H1 (cell line): ENCODE results near the gene NEURL1B. TPM values are rescaled to one million over a fixed set of nuclear protein-coding genes. Genes with fewer than 3 reads are reported as not detected.

ENCODE experiments used
- CBX8 ChIP-seq: fragments of 300-800, 300-1000 bp; sonication (generic); IDR thresholded peaks from 2 replicates; pipeline ENCODE4 v1.7.1; 2016; ENCODE audit warnings: low read depth, low read length, borderline replicate concordance
- EZH2 ChIP-seq: fragments of 200-600 bp; sonication (generic); IDR thresholded peaks from 2 replicates; pipeline ENCODE4 v1.7.1; 2012; ENCODE audit warnings: low read depth, mild to moderate bottlenecking, moderate library complexity, low read length, inconsistent platforms; ENCODE audit not compliant: severe bottlenecking
- KDM1A ChIP-seq: fragments of 200-600, 300-600 bp; sonication (generic); IDR thresholded peaks from 2 replicates; pipeline ENCODE4 v1.7.1; 2016; ENCODE audit warnings: mild to moderate bottlenecking, low read length, borderline replicate concordance
- KDM4A ChIP-seq: IDR thresholded peaks from one replicate; pipeline ENCODE4 v1.7.1; 2012; ENCODE audit warnings: low read depth, mild to moderate bottlenecking, moderate library complexity, low read length, inconsistent platforms; ENCODE audit not compliant: severe bottlenecking
- PHF8 ChIP-seq: fragments of 200-600 bp; sonication (generic); conservative IDR thresholded peaks from 2 replicates; pipeline ENCODE4 v1.7.1; 2012; ENCODE audit warnings: low read depth, mild to moderate bottlenecking, inconsistent platforms, low read length, moderate library complexity
- RAD21 ChIP-seq, 2 experiments: IDR thresholded peaks in 1 of 2; conservative IDR thresholded peaks in 1 of 2; 2 replicates each; pipeline ENCODE4 v1.6.1; 2011; ENCODE audit warnings: low read depth in 2 of 2, low read length in 2 of 2, improper control_type of control experiment in 1 of 2, inconsistent platforms in 1 of 2, mild to moderate bottlenecking in 1 of 2, moderate library complexity in 1 of 2
- RFX5 ChIP-seq: IDR thresholded peaks from 2 replicates; pipeline ENCODE4 v1.6.1; 2011; ENCODE audit warnings: low read depth, low read length, improper control_type of control experiment, borderline replicate concordance
- SP2 ChIP-seq: IDR thresholded peaks from 2 replicates; pipeline ENCODE4 v1.6.1; 2012; ENCODE audit warnings: mild to moderate bottlenecking, low read length, inconsistent platforms
- polyA plus RNA-seq, 7 experiments: library from polyadenylated mRNA; depleted of rRNA in 3 of 7; stranded (reverse) in 5 of 7; unstranded in 2 of 7; fragments of >200 nt in 5 of 7; fragments of 200-250 nt in 2 of 7; gene quantifications; 1 replicate in 5 of 7; 2 replicates in 1 of 7; 4 replicates in 1 of 7; pipeline versions ENCODE4 v1.2.1 to v1.2.3, GENCODE V29; 2011 to 2013; ENCODE audit warnings: missing spikeins in 2 of 7, mixed read lengths in 2 of 7
- total RNA-seq: library from RNA; stranded (reverse); fragmentation: NEBNext Ultra II Directional; extraction: Animal tissue kit (Norgen Biotek cat#: 25700); gene quantifications from 2 replicates; pipeline ENCODE4 v1.2.1, GENCODE V29; 2021
- TF ChIP-seq, protein P1 (sequence below): fragments of 300-600 bp; sonication (generic); IDR thresholded peaks from 2 replicates; pipeline ENCODE4 v1.7.1; 2012; ENCODE audit warnings: low read length, moderate library complexity, mild to moderate bottlenecking, inconsistent platforms; ENCODE audit not compliant: insufficient replicate concordance

NEURL1B gene
- total and polyA plus RNA-seq, 2 of the 8 experiments (the other 6 are each of a cell fraction or from before 2014, with no cell fraction given), result 3.3 to 6.1 TPM

DNA sequence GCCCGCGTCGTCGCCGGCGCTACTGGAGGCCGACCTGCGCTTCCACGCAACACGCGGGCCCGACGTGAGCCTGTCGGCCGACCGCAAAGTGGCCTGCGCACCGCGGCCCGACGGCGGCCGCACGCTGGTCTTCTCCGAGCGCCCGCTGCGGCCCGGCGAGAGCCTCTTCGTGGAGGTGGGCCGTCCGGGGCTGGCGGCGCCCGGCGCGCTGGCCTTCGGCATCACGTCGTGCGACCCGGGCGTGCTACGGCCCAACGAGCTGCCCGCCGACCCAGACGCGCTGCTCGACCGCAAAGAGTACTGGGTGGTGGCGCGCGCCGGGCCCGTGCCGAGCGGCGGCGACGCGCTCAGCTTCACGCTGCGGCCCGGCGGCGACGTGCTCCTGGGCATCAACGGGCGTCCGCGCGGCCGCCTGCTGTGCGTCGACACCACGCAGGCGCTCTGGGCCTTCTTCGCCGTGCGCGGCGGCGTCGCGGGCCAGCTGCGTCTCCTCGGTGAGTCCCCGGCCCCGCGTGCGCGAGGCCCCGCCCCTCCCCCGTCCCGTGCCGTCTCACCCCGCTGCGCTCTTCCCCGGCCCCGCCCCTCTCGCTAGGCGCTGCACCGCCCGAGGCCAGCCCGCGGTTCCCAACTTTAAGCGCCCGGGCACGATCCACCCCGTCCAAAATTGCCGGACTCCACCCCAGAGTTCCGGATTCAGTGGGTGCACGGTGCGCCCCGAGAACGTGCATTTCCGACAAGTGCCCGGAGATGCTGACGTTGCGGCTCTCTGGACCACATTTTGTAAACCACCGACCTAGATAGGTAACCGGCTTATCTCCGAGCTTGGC lies 42.8 kb downstream of the NEURL1B start (continued):
- TF ChIP-seq, protein P1, sequence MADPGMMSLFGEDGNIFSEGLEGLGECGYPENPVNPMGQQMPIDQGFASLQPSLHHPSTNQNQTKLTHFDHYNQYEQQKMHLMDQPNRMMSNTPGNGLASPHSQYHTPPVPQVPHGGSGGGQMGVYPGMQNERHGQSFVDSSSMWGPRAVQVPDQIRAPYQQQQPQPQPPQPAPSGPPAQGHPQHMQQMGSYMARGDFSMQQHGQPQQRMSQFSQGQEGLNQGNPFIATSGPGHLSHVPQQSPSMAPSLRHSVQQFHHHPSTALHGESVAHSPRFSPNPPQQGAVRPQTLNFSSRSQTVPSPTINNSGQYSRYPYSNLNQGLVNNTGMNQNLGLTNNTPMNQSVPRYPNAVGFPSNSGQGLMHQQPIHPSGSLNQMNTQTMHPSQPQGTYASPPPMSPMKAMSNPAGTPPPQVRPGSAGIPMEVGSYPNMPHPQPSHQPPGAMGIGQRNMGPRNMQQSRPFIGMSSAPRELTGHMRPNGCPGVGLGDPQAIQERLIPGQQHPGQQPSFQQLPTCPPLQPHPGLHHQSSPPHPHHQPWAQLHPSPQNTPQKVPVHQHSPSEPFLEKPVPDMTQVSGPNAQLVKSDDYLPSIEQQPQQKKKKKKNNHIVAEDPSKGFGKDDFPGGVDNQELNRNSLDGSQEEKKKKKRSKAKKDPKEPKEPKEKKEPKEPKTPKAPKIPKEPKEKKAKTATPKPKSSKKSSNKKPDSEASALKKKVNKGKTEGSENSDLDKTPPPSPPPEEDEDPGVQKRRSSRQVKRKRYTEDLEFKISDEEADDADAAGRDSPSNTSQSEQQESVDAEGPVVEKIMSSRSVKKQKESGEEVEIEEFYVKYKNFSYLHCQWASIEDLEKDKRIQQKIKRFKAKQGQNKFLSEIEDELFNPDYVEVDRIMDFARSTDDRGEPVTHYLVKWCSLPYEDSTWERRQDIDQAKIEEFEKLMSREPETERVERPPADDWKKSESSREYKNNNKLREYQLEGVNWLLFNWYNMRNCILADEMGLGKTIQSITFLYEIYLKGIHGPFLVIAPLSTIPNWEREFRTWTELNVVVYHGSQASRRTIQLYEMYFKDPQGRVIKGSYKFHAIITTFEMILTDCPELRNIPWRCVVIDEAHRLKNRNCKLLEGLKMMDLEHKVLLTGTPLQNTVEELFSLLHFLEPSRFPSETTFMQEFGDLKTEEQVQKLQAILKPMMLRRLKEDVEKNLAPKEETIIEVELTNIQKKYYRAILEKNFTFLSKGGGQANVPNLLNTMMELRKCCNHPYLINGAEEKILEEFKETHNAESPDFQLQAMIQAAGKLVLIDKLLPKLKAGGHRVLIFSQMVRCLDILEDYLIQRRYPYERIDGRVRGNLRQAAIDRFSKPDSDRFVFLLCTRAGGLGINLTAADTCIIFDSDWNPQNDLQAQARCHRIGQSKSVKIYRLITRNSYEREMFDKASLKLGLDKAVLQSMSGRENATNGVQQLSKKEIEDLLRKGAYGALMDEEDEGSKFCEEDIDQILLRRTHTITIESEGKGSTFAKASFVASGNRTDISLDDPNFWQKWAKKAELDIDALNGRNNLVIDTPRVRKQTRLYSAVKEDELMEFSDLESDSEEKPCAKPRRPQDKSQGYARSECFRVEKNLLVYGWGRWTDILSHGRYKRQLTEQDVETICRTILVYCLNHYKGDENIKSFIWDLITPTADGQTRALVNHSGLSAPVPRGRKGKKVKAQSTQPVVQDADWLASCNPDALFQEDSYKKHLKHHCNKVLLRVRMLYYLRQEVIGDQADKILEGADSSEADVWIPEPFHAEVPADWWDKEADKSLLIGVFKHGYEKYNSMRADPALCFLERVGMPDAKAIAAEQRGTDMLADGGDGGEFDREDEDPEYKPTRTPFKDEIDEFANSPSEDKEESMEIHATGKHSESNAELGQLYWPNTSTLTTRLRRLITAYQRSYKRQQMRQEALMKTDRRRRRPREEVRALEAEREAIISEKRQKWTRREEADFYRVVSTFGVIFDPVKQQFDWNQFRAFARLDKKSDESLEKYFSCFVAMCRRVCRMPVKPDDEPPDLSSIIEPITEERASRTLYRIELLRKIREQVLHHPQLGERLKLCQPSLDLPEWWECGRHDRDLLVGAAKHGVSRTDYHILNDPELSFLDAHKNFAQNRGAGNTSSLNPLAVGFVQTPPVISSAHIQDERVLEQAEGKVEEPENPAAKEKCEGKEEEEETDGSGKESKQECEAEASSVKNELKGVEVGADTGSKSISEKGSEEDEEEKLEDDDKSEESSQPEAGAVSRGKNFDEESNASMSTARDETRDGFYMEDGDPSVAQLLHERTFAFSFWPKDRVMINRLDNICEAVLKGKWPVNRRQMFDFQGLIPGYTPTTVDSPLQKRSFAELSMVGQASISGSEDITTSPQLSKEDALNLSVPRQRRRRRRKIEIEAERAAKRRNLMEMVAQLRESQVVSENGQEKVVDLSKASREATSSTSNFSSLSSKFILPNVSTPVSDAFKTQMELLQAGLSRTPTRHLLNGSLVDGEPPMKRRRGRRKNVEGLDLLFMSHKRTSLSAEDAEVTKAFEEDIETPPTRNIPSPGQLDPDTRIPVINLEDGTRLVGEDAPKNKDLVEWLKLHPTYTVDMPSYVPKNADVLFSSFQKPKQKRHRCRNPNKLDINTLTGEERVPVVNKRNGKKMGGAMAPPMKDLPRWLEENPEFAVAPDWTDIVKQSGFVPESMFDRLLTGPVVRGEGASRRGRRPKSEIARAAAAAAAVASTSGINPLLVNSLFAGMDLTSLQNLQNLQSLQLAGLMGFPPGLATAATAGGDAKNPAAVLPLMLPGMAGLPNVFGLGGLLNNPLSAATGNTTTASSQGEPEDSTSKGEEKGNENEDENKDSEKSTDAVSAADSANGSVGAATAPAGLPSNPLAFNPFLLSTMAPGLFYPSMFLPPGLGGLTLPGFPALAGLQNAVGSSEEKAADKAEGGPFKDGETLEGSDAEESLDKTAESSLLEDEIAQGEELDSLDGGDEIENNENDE, result no peak
- TF ChIP-seq KDM4A (peak; percentile 91), KDM1A (no peak), SP2 (no peak), CBX8 (no peak), PHF8 (0 out of 2 replicates have a peak, but pooled peaks have one; percentile 34), RFX5 (no peak), RAD21 (IDR thresholded peaks at IDR 0.05 in 1 of 2, conservative IDR thresholded peaks at IDR 0.05 in 1 of 2; ENCODE audit: low read depth in 2 of 2, low read length in 2 of 2) (no peak), EZH2 (peak; percentile 33)
